ENCODE measurements around the gene GJD3. TPM values are rescaled to one million over a fixed set of nuclear protein-coding genes. Genes with fewer than 3 reads are reported as not detected.

The GJD3 gene
- total RNA-seq, 1 donor from 2014 or later = not detected

DNA sequence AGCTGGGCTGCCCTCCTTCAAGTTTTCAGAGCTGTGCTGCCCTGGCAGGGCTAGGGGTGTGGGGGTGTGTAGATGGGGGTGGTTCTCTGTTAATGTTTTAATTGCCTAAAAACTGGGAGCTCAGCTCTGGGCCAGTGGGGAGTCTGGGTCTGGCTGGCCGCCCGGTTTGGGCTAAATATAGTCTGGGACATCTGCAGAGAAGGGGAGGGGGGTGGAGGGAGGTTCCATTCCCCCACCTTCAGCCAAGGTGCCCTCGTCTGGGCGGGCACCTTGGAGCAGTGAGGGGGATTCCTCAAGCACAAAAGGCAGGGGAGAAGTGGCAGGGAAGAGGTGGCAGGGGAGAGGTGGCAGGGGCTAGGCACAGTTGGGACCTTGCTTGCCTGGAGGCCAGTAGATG lies 42.6 kb downstream of the GJD3 start:
- no peak for DNase-seq (ENCODE audit: low spot score in 2 of 2)
- no peaks in the 10 kb centered on the region for H3K9me3 ChIP-seq
- no peaks in the 10 kb centered on the region for H3K27me3 ChIP-seq
- no peaks in the 10 kb centered on the region for H3K36me3 ChIP-seq
- peak overlapping the region; percentile 37 to 86 for H3K4me3 ChIP-seq
- no peak for TF ChIP-seq CTCF (IDR thresholded peaks at IDR 0.05)
- peaks cover 48 to 88% of the 10 kb centered on the region in 2 donors for H3K4me1 ChIP-seq
- intact Hi-C loops (cut with DNase I) = loop anchor here (1.0 kb wide), 1 partner anchor 10 kb away; no protein-coding TSS in a partner anchor
- peak overlapping the region; percentile 90 to 91 for H3K27ac ChIP-seq

DNA sequence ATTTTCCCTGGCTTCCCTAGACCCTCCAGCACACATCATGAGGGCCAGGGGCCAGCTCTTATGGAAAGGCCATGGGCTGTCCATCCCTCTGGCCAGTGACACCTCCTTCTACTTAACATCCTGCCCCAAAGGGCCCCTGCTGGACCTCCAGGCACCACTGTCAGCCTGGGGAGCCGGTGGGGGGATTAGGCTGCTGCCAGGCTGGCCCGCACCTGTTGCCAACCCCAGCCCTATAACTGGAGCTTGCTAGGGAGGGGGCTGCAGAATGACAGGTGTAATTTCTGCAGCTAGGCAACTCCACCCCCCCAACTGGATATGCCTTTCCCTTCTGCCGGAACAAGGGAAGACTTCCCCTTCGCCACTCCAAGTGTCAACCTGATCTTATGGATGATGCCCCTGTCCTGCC lies 43.0 kb downstream of the GJD3 start:
- H3K4me1 ChIP-seq = peaks cover 46 to 88% of the 10 kb centered on the region in 2 donors
- no peak for DNase-seq (ENCODE audit: low spot score in 2 of 2)
- H3K4me3 ChIP-seq = peak overlapping the region; percentile 37 to 86
- intact Hi-C loops (cut with DNase I) = no loop called here
- no peaks in the 10 kb centered on the region for H3K9me3 ChIP-seq
- peak overlapping the region; percentile 90 to 91 for H3K27ac ChIP-seq
- no peak for TF ChIP-seq CTCF (IDR thresholded peaks at IDR 0.05)
- H3K27me3 ChIP-seq = no peaks in the 10 kb centered on the region
- H3K36me3 ChIP-seq = no peaks in the 10 kb centered on the region

GRCh38 chr17:40320756-40321523 lies 43.6 kb downstream of the GJD3 start:
- peaks cover 46 to 88% of the 10 kb centered on the region in 2 donors for H3K4me1 ChIP-seq
- intact Hi-C loops (cut with DNase I) = no loop called here

GRCh38 chr17:40319651-40320540 lies 44.6 kb downstream of the GJD3 start:
- Histone ChIP-seq H3K27me3 (no peaks in the 10 kb centered on the region), H3K9me3 (no peaks in the 10 kb centered on the region), H3K4me3 (peak overlapping the region; percentile 70 to 86), H3K36me3 (no peaks in the 10 kb centered on the region), H3K4me1 (peaks cover 47 to 89% of the 10 kb centered on the region in 2 donors), H3K27ac (peak overlapping the region; percentile 90 to 91)
- intact Hi-C loops (cut with DNase I) = no loop called here
- DNase-seq (ENCODE audit: low spot score in 2 of 2) = peak in 1 of 2 donors; percentile 83
- TF ChIP-seq CTCF (IDR thresholded peaks at IDR 0.05) = no peak

More at GRCh38 chr17:40320756-40321523, 43.6 kb downstream of the GJD3 start:
- no peaks in the 10 kb centered on the region for H3K9me3 ChIP-seq
- DNase-seq (ENCODE audit: low spot score in 2 of 2) = peak in 1 of 2 donors; percentile 88
- peak overlapping the region; percentile 37 to 86 for H3K4me3 ChIP-seq
- TF ChIP-seq CTCF (IDR thresholded peaks at IDR 0.05) = no peak
- no peaks in the 10 kb centered on the region for H3K36me3 ChIP-seq
- no peaks in the 10 kb centered on the region for H3K27me3 ChIP-seq
- H3K27ac ChIP-seq = peak overlapping the region; percentile 90 to 91

DNA sequence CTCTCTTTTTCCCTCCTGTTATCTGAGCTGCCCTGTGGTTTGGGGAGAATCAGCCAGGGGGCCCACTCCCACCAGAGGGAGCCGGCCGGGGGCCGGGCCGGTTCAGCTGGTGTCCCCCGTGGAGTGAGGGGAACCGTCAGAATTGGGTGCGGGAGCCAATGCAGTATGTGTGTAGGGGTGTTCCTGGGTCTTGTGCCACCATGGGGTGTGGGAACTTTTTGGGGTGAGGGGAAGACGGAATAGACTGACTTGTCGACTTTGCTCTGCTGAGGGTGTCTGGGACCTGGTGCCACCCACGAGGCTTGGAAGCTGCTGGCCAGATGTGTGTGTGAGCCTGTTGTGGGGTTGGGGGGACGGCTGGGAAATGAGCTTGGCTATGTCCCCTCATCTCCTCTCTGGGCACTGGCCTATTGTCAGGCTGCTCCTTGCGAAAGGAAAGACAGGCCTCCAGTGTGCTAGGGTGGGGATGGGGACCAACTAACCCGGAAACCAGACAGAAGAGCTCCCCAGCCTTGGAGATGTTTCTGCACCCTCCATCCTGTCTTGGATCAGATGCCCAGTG lies 45.6 kb downstream of the GJD3 start:
- H3K4me1 ChIP-seq = peaks cover 47 to 88% of the 10 kb centered on the region in 2 donors
- H3K27ac ChIP-seq = peak overlapping the region; percentile 90 to 91
- peak overlapping the region; percentile 70 to 86 for H3K4me3 ChIP-seq
- peak in 1 of 2 donors; percentile 70 for DNase-seq (ENCODE audit: low spot score in 2 of 2)
- intact Hi-C loops (cut with DNase I) = loop anchor here (1.0 kb wide), 1 partner anchor 22 kb away; no protein-coding TSS in a partner anchor
- TF ChIP-seq CTCF (IDR thresholded peaks at IDR 0.05) = peak in 2 of 3 experiments; percentile 33 to 34
- no peaks in the 10 kb centered on the region for H3K9me3 ChIP-seq
- no peaks in the 10 kb centered on the region for H3K27me3 ChIP-seq
- H3K36me3 ChIP-seq = no peaks in the 10 kb centered on the region
